ENCODE results near the gene SPP1.

GRCh38 chr4:88001871-88002270, 26.4 kb downstream of the SPP1 start:
- TF ChIP-seq ZNF747 (tag by site-specific recombination; IDR thresholded peaks at IDR 0.05) (no peak), PBX3 (CRISPR knock-in tag; IDR thresholded peaks at IDR 0.05) (no peak), HIC1 (tag by site-specific recombination; IDR thresholded peaks at IDR 0.05) (no peak), REST (tag by site-specific recombination; IDR thresholded peaks at IDR 0.05) (no peak), CTCF (tag by site-specific recombination; IDR thresholded peaks at IDR 0.05) (no peak), ZNF211 (tag by site-specific recombination; IDR thresholded peaks at IDR 0.05; ENCODE audit: low read depth) (no peak)
